A549 (cell line): ENCODE measurements around the gene FAM20B. TPM values are rescaled to one million over a fixed set of nuclear protein-coding genes. Genes with fewer than 3 reads are reported as not detected.

Source experiments
- ATAC-seq, 2 experiments: fragments of 200-7000 bp in 1 of 2; fragments of >200 bp in 1 of 2; cut with Nextera tagmentation in 1 of 2; cut with Tn5 transposase in 1 of 2; 3 replicates each; pipeline versions ENCODE4 v1.8.0 to v1.9.1; 2018 to 2020; ENCODE audit warnings: mild to moderate bottlenecking in 1 of 2, moderate library complexity in 1 of 2
- CTCF ChIA-PET: fragments of 300-600 bp; sonication (Branson Sonifier 250); formaldehyde crosslinking; extraction: SDS; loops from one replicate; lab custom pipeline; 2021; ENCODE audit warnings: antibody characterized with exemption, inconsistent platforms; lab: Yijun Ruan, JAX
- POLR2A ChIA-PET: fragments of 350-600 bp; formaldehyde crosslinking; extraction: SDS; loops from one replicate; lab custom pipeline; 2021; ENCODE audit warnings: antibody characterized with exemption, inconsistent platforms; lab: Yijun Ruan, JAX
- DNase-seq, 2 experiments: peaks; one replicate each; pipeline versions ENCODE4 v3.0.0 to v3.0.0-alpha.2; 2011 to 2016; ENCODE audit warnings: low read depth in 1 of 2, low spot score in 1 of 2
- FAIRE-seq: peaks from 2 replicates; lab custom pipeline; 2011; peaks lifted over from hg19 to GRCh38; lab: Jason Lieb, UNC
- H3K27ac ChIP-seq, 2 experiments: fragments of >200 bp; sonication (Bioruptor Twin); formaldehyde crosslinking; 3 replicates each; pipeline ENCODE4 v1.5.1; 2016 to 2017
- H3K4me1 ChIP-seq: fragments of >200 bp; sonication (Bioruptor Twin); formaldehyde crosslinking; 3 replicates; pipeline ENCODE4 v1.6.1; 2016
- H3K4me2 ChIP-seq: fragments of >200 bp; sonication (Bioruptor Twin); formaldehyde crosslinking; 3 replicates; pipeline ENCODE4 v1.6.1; 2016
- H3K4me3 ChIP-seq: fragments of >200 bp; sonication (Bioruptor Twin); formaldehyde crosslinking; 3 replicates; pipeline ENCODE4 v1.5.1; 2016
- H3K9me3 ChIP-seq: fragments of >200 bp; sonication (Bioruptor Twin); formaldehyde crosslinking; 3 replicates; pipeline ENCODE4 v1.6.1; 2016
- CEBPB ChIP-seq, 2 experiments: fragments of >200 bp in 1 of 2; sonication (Bioruptor Twin) in 1 of 2; formaldehyde crosslinking in 1 of 2; IDR thresholded peaks; 2 replicates each; pipeline ENCODE4 v1.6.1; 2012 to 2016
- CHD2 ChIP-seq: fragments of 150-350 bp; IDR thresholded peaks from 2 replicates; pipeline ENCODE4 v1.6.1; 2014; ENCODE audit warnings: low read length; ENCODE audit not compliant: partially characterized antibody
- EHF ChIP-seq: fragments of 250-450 bp; sonication (Bioruptor Pico); IDR thresholded peaks from 2 replicates; pipeline ENCODE4 v1.5.0; 2020; ENCODE audit warnings: mild to moderate bottlenecking
- EP300 ChIP-seq, 2 experiments: fragments of >200 bp; sonication (Bioruptor Twin); formaldehyde crosslinking; IDR thresholded peaks; 2 replicates in 1 of 2; 3 replicates in 1 of 2; pipeline ENCODE4 v1.6.1; 2016 to 2017
- MAFK ChIP-seq: fragments of 450-650 bp; IDR thresholded peaks from 2 replicates; pipeline ENCODE4 v1.6.1; 2014; ENCODE audit not compliant: partially characterized antibody
- NR3C1 ChIP-seq: fragments of >200 bp; sonication (Bioruptor Twin); formaldehyde crosslinking; IDR thresholded peaks from 3 replicates; pipeline ENCODE4 v1.6.1; 2017
- PHF8 ChIP-seq: fragments of 200-600 bp; sonication (generic); IDR thresholded peaks from 2 replicates; pipeline ENCODE4 v1.6.1; 2016; ENCODE audit warnings: low read depth, mild to moderate bottlenecking, antibody characterized with exemption, moderate library complexity, borderline replicate concordance
- RFX5 ChIP-seq: fragments of 450-650 bp; IDR thresholded peaks from 2 replicates; pipeline ENCODE4 v1.7.1; 2014; ENCODE audit warnings: antibody characterized with exemption, mild to moderate bottlenecking, moderate library complexity
- TFCP2L1 ChIP-seq: fragments of 250-450 bp; sonication (Bioruptor Pico); IDR thresholded peaks from 2 replicates; pipeline ENCODE4 v1.5.0; 2021; ENCODE audit warnings: mild to moderate bottlenecking
- ZFP36 ChIP-seq: fragments of 450-650 bp; IDR thresholded peaks from 2 replicates; pipeline ENCODE4 v1.6.1; 2014; ENCODE audit warnings: borderline replicate concordance; ENCODE audit not compliant: partially characterized antibody
- ZSCAN20 ChIP-seq: fragments of 250-450 bp; sonication (Bioruptor Pico); IDR thresholded peaks from 2 replicates; pipeline ENCODE4 v1.8.0; 2022; ENCODE audit warnings: mild to moderate bottlenecking, moderate library complexity
- whole genome bisulfite sequencing: methylation state at CpG from one replicate; pipeline ENCODE4 v1.1.6; 2017; ENCODE audit errors: missing lambda C conversion rate; 5-methylcytosine and 5-hydroxymethylcytosine counted together
- polyA plus RNA-seq, 4 experiments: library from polyadenylated mRNA; depleted of rRNA in 3 of 4; stranded (reverse); fragments of >200 nt; fragmentation: RNase III in 1 of 4; extraction: RNeasy Plus Mini Kit Qiagen cat#74134 plus additional on column Dnase treatment in 1 of 4; gene quantifications; 2 replicates in 3 of 4; 3 replicates in 1 of 4; pipeline ENCODE4 v1.2.3, GENCODE V29; 2011 to 2017
- TF ChIP-seq, protein P1 (sequence below): IDR thresholded peaks from 2 replicates; pipeline ENCODE4 v1.6.1; 2012
- TF ChIP-seq, protein P2 (sequence below): fragments of 150-350 bp; IDR thresholded peaks from 2 replicates; pipeline ENCODE4 v1.6.1; 2014; ENCODE audit warnings: low read depth, mild to moderate bottlenecking, low read length
- TF ChIP-seq, protein P3 (sequence below): fragments of 250-450 bp; sonication (Bioruptor Pico); IDR thresholded peaks from 2 replicates; pipeline ENCODE4 v1.5.0; 2020; ENCODE audit warnings: low read depth, mild to moderate bottlenecking, moderate library complexity

FAM20B gene
- polyA plus RNA-seq, 2 of the 4 experiments (the other 2 are of a cell fraction): 24.2 to 35.3 TPM

DNA sequence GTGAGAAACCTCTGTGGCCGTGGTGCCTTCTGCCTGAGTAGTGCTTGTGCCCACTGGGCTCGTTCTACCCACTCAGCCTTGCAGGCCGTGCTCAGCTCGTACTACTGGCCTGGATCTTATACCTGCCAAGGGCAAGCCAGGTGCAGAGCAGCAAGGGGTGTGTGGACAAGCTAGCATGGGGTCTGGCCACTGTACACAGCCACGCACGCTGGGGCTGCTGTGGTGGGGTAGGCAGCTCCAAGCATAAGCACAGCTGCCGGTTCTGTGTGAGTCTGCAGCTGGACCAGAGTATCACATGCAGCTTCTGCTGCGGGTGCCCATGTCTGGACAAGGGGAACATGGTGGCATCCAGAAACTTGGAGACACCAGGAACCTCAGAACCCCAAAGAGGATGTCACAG, 16.4 kb downstream of the FAM20B start:
- Histone ChIP-seq H3K9me3 (no peaks in the 10 kb centered on the region), H3K4me3 (no peak overlapping the region), H3K4me2 (no peak overlapping the region), H3K27ac (no peak overlapping the region), H3K4me1 (peaks cover 27% of the 10 kb centered on the region)
- WGBS: 90% methylated on average over 8 of the region's 8 CpGs
- TF ChIP-seq CEBPB (IDR thresholded peaks at IDR 0.05): no peak
- DNase-seq (no peak), FAIRE-seq (no peak), ATAC-seq (no peak; a peak in 1 of 6 replicates)
- ChIA-PET POLR2A (no interaction called here), CTCF (interaction anchor here (0.9 to 4.3 kb wide), 4 partner anchors 9 to 510 kb away, joined by 3 to 14 read pairs (median 5); no protein-coding TSS in a partner anchor)

DNA sequence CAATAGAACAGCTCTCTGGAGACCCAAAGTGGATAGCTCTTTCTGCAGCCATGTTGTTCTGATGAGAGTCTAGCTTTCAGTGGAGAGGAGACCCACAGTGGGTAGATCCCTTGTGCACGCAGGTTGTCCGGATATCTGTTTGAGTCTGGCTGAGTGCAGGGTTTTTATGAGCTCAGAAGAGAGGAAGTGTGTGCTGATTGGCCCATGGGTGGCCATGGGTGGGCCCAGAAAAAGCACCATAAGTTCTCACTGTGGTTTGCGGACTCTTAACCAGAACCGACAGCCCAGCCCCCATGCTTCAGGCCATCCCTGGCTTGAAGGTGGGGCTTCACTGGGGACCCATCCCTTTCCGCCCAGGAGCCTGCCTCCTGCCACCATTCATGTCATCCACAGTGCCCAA, 17.0 kb downstream of the FAM20B start:
- peaks cover 27% of the 10 kb centered on the region for H3K4me1 ChIP-seq
- no peaks in the 10 kb centered on the region for H3K9me3 ChIP-seq
- H3K27ac ChIP-seq: no peak overlapping the region
- TF ChIP-seq, protein P1, sequence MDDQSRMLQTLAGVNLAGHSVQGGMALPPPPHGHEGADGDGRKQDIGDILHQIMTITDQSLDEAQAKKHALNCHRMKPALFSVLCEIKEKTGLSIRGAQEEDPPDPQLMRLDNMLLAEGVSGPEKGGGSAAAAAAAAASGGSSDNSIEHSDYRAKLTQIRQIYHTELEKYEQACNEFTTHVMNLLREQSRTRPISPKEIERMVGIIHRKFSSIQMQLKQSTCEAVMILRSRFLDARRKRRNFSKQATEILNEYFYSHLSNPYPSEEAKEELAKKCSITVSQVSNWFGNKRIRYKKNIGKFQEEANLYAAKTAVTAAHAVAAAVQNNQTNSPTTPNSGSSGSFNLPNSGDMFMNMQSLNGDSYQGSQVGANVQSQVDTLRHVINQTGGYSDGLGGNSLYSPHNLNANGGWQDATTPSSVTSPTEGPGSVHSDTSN: no peak
- TF ChIP-seq PHF8 (no peak), MAFK (no peak), NR3C1 (no peak), RFX5 (no peak)
- TF ChIP-seq, all 56 proteins: peak for 0
- ChIA-PET CTCF (interaction anchor here (0.9 to 4.3 kb wide), 5 partner anchors 9 to 511 kb away, joined by 3 to 14 read pairs (median 6); no protein-coding TSS in a partner anchor), POLR2A (no interaction called here)
- DNase-seq (no peak), ATAC-seq (no peak), FAIRE-seq (no peak)
- H3K4me2 ChIP-seq: no peak overlapping the region
- H3K4me3 ChIP-seq: no peak overlapping the region
- 91% methylated on average over 5 of the region's 5 CpGs for WGBS

DNA sequence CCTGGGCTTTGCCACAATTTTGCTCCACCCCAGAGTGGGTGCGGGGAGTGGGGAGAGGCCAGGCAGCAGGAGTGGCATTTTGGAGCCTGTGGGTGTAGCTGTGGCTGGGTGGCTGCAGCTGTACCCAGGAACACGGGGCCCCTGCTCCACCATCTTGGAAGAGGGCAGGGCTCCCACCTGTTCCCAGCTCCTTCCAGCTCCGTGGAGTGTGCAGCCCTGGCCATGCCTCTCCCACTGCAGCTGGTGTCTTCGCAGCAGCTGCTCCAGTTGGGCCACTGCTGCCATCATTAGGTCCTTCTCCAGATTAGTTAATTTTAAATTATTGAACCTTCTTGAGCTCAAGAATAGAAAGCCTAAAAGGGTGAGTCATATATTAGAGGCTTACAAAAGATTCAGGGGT, 17.6 kb downstream of the FAM20B start:
- Histone ChIP-seq H3K27ac (no peak overlapping the region), H3K4me3 (no peak overlapping the region), H3K4me1 (peaks cover 23% of the 10 kb centered on the region), H3K4me2 (no peak overlapping the region), H3K9me3 (no peaks in the 10 kb centered on the region)
- ChIA-PET CTCF (interaction anchor here (0.9 to 4.3 kb wide), 4 partner anchors 35 to 512 kb away, joined by 3 to 14 read pairs (median 7); no protein-coding TSS in a partner anchor), POLR2A (no interaction called here)
- ATAC-seq (no peak), DNase-seq (no peak), FAIRE-seq (no peak)
- WGBS: 90% methylated on average over 3 of the region's 4 CpGs
- no peak for TF ChIP-seq TFCP2L1 (CRISPR knock-in tag)
- TF ChIP-seq EHF (CRISPR knock-in tag): no peak
- no peak for TF ChIP-seq ZFP36
- TF ChIP-seq EP300 (IDR thresholded peaks at IDR 0.05): no peak
- no peak for TF ChIP-seq RFX5
- TF ChIP-seq, protein P2, sequence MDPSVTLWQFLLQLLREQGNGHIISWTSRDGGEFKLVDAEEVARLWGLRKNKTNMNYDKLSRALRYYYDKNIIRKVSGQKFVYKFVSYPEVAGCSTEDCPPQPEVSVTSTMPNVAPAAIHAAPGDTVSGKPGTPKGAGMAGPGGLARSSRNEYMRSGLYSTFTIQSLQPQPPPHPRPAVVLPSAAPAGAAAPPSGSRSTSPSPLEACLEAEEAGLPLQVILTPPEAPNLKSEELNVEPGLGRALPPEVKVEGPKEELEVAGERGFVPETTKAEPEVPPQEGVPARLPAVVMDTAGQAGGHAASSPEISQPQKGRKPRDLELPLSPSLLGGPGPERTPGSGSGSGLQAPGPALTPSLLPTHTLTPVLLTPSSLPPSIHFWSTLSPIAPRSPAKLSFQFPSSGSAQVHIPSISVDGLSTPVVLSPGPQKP: no peak
- TF ChIP-seq ZSCAN20 (CRISPR knock-in tag): no peak

DNA sequence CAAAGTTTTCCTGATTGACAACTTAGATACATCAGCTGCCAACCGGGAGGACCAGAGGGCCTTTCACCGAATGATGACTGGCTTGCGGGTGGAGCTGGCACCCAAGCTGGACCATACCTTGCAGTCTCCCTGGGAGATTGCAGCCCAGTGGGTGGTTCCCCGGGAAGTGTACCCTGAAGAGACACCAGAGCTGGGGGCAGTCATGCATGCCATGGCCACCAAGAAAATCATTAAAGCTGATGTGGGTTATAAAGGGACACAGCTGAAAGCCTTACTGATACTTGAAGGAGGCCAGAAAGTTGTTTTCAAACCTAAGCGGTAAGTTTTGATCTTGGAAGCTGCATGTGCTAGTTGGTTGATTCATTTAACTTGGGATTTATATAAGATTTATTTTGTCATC, 18.2 kb downstream of the FAM20B start:
- 94% methylated on average over 5 of the region's 5 CpGs for WGBS
- Histone ChIP-seq H3K4me1 (peaks cover 16% of the 10 kb centered on the region), H3K4me2 (no peak overlapping the region), H3K9me3 (no peaks in the 10 kb centered on the region), H3K27ac (no peak overlapping the region)
- DNase-seq (no peak), ATAC-seq (no peak), FAIRE-seq (no peak)
- ChIA-PET POLR2A (no interaction called here), CTCF (interaction anchor here (0.9 to 4.3 kb wide), 3 partner anchors 34 to 77 kb away, joined by 3 to 14 read pairs (median 10); no protein-coding TSS in a partner anchor)
- TF ChIP-seq, protein P3, sequence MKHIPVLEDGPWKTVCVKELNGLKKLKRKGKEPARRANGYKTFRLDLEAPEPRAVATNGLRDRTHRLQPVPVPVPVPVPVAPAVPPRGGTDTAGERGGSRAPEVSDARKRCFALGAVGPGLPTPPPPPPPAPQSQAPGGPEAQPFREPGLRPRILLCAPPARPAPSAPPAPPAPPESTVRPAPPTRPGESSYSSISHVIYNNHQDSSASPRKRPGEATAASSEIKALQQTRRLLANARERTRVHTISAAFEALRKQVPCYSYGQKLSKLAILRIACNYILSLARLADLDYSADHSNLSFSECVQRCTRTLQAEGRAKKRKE (CRISPR knock-in tag): no peak
- TF ChIP-seq MAFK: no peak
- TF ChIP-seq CHD2: no peak
- TF ChIP-seq, all 56 proteins: peak for 0
- H3K4me3 ChIP-seq: no peak overlapping the region
